Measurements from ENCODE around the gene FBXW7.

- TF ChIP-seq POLR2A (IDR thresholded peaks at IDR 0.05) (no peak), CTCF (IDR thresholded peaks at IDR 0.05) (no peak), POLR2AphosphoS5 (IDR thresholded peaks at IDR 0.05) (no peak)
Measured at GRCh38 chr4:152417673-152418072, 118.2 kb downstream of the FBXW7 start.

Measured in sigmoid colon (tissue), 4 donors.